ENCODE results near the gene SNRPD3.

The SNRPD3 gene

GRCh38 chr22:24587948-24588347 lies 32.1 kb downstream of the SNRPD3 start:
- no peak overlapping the region for H3K27ac ChIP-seq
- H3K27me3 ChIP-seq (replicated peaks), result no peaks in the 10 kb centered on the region
- H3K4me3 ChIP-seq (ENCODE audit: low read depth, low read length), result no peak overlapping the region
- no peak for DNase-seq
- in situ Hi-C loops (cut with HindIII; ENCODE audit: low pct_ligation_motif_present, low sequenced_read_pairs), result no loop called here
- no peak for TF ChIP-seq CTCF (IDR thresholded peaks at IDR 0.05; ENCODE audit: low read depth, low read length, missing control alignments)
- H3K36me3 ChIP-seq (replicated peaks), result no peaks in the 10 kb centered on the region

- H3K27me3 ChIP-seq (replicated peaks), result no peaks in the 10 kb centered on the region
- in situ Hi-C loops (cut with HindIII; ENCODE audit: low pct_ligation_motif_present, low sequenced_read_pairs), result no loop called here
- no peak for DNase-seq
- no peak overlapping the region for H3K27ac ChIP-seq
- no peaks in the 10 kb centered on the region for H3K36me3 ChIP-seq (replicated peaks)
- no peak for TF ChIP-seq CTCF (IDR thresholded peaks at IDR 0.05; ENCODE audit: low read depth, low read length, missing control alignments)
- H3K4me3 ChIP-seq (ENCODE audit: low read depth, low read length), result no peak overlapping the region
Measured at GRCh38 chr22:24588381-24588756, 32.6 kb downstream of the SNRPD3 start.

- no peaks in the 10 kb centered on the region for H3K36me3 ChIP-seq (replicated peaks)
- in situ Hi-C loops (cut with HindIII; ENCODE audit: low pct_ligation_motif_present, low sequenced_read_pairs), result no loop called here
- no peak for TF ChIP-seq CTCF (IDR thresholded peaks at IDR 0.05; ENCODE audit: low read depth, low read length, missing control alignments)
- no peak overlapping the region for H3K4me3 ChIP-seq (ENCODE audit: low read depth, low read length)
- no peaks in the 10 kb centered on the region for H3K27me3 ChIP-seq (replicated peaks)
- DNase-seq, result no peak
- H3K27ac ChIP-seq, result no peak overlapping the region
Measured at GRCh38 chr22:24588757-24589481, 33.1 kb downstream of the SNRPD3 start.

- TF ChIP-seq CTCF (IDR thresholded peaks at IDR 0.05; ENCODE audit: low read depth, low read length, missing control alignments), result no peak
- no peaks in the 10 kb centered on the region for H3K27me3 ChIP-seq (replicated peaks)
- no peak for DNase-seq
- no peaks in the 10 kb centered on the region for H3K36me3 ChIP-seq (replicated peaks)
- no peak overlapping the region for H3K4me3 ChIP-seq (ENCODE audit: low read depth, low read length)
- in situ Hi-C loops (cut with HindIII; ENCODE audit: low pct_ligation_motif_present, low sequenced_read_pairs), result no loop called here
- no peak overlapping the region for H3K27ac ChIP-seq
Measured at GRCh38 chr22:24589518-24590030, 33.8 kb downstream of the SNRPD3 start.

GRCh38 chr22:24590596-24591173 lies 34.9 kb downstream of the SNRPD3 start:
- Histone ChIP-seq H3K4me3 (ENCODE audit: low read depth, low read length) (no peak overlapping the region), H3K36me3 (replicated peaks) (no peaks in the 10 kb centered on the region), H3K27me3 (replicated peaks) (no peaks in the 10 kb centered on the region), H3K27ac (no peak overlapping the region)
- no peak for DNase-seq
- in situ Hi-C loops (cut with HindIII; ENCODE audit: low pct_ligation_motif_present, low sequenced_read_pairs), result no loop called here
- TF ChIP-seq CTCF (IDR thresholded peaks at IDR 0.05; ENCODE audit: low read depth, low read length, missing control alignments), result no peak

All from brain microvascular endothelial cell (primary cell).